ENCODE measurements around the gene ARMH3. TPM values are rescaled to one million over a fixed set of nuclear protein-coding genes. Genes with fewer than 3 reads are reported as not detected.

ARMH3 gene
- total and polyA plus RNA-seq, 2 experiments from 2014 or later = 8.7 to 11.1 TPM

DNA sequence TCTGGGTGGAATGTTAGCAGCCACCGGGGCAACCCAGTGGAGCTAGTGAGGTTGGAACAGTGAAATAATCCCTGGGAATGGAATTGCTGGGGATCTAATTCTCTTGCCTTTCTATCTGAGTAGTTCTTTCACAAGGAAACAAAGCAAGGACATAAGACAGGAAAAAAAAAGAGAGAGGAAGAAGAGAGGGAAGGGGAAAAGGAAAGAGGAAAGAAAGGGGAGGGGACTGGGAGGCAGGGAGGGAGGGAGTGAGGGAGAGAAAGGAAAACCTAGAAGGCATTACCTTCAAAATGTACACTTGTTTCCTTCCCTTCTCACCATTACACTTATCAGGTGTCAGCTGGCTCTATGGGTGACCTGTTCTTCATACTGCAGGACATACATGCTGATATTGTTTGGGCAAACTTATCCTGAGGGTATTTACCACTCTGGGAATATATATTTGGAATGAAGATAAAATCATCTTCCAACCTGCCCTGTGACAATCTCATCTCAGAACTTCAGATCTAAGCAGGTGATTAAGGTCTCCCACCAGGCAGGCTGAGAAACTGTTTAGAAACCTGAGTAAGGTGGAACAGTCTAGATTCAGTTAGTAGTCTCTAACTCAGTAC lies 162.4 kb downstream of the ARMH3 start:
- Histone ChIP-seq H3K4me2 (no peak overlapping the region), H3K4me1 (ENCODE audit: insufficient read depth) (no peaks in the 10 kb centered on the region), H3K27ac (ENCODE audit: low read depth) (no peak overlapping the region), H3K4me3 (no peak overlapping the region), H3K9me2 (ENCODE audit: insufficient read depth) (no peaks in the 10 kb centered on the region), H3K36me3 (ENCODE audit: insufficient read depth) (no peaks in the 10 kb centered on the region), H4K20me1 (replicated peaks; ENCODE audit: insufficient read depth) (no peaks in the 10 kb centered on the region), H2AFZ (no peak overlapping the region), H3F3A (replicated peaks; ENCODE audit: low read depth) (no peaks in the 10 kb centered on the region), H3K27me3 (ENCODE audit: insufficient read depth) (no peaks in the 10 kb centered on the region), H3K79me2 (replicated peaks; ENCODE audit: insufficient read depth) (no peaks in the 10 kb centered on the region)
- no peak for DNase-seq (ENCODE audit: low spot score)
- no peak overlapping the region for H3K27ac Mint-ChIP-seq
- no peaks in the 10 kb centered on the region for H3K36me3 Mint-ChIP-seq (ENCODE audit: low read depth)
- H3K9me3 Mint-ChIP-seq = no peaks in the 10 kb centered on the region
- H3K4me1 Mint-ChIP-seq = no peaks in the 10 kb centered on the region
- no peak overlapping the region for H3K4me3 Mint-ChIP-seq
- ATAC-seq = no peak
- peaks cover 3% of the 10 kb centered on the region for H3K27me3 Mint-ChIP-seq (ENCODE audit: insufficient read depth, low read depth, poor library complexity)
- TF ChIP-seq, protein P1, sequence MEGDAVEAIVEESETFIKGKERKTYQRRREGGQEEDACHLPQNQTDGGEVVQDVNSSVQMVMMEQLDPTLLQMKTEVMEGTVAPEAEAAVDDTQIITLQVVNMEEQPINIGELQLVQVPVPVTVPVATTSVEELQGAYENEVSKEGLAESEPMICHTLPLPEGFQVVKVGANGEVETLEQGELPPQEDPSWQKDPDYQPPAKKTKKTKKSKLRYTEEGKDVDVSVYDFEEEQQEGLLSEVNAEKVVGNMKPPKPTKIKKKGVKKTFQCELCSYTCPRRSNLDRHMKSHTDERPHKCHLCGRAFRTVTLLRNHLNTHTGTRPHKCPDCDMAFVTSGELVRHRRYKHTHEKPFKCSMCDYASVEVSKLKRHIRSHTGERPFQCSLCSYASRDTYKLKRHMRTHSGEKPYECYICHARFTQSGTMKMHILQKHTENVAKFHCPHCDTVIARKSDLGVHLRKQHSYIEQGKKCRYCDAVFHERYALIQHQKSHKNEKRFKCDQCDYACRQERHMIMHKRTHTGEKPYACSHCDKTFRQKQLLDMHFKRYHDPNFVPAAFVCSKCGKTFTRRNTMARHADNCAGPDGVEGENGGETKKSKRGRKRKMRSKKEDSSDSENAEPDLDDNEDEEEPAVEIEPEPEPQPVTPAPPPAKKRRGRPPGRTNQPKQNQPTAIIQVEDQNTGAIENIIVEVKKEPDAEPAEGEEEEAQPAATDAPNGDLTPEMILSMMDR (conservative IDR thresholded peaks at IDR 0.05; ENCODE audit: low read depth in 2 of 2) = no peak
- TF ChIP-seq ZNF331 (CRISPR knock-in tag; IDR thresholded peaks at IDR 0.05; ENCODE audit: low read depth) = no peak
- TF ChIP-seq CREB1 (CRISPR knock-in tag; IDR thresholded peaks at IDR 0.05; ENCODE audit: low read depth) = no peak
- no peak for TF ChIP-seq POLR2AphosphoS5 (IDR thresholded peaks at IDR 0.05; ENCODE audit: low read depth)
- no peak for TF ChIP-seq JUNB (IDR thresholded peaks at IDR 0.05; ENCODE audit: unreplicated experiment)
- TF ChIP-seq, protein P2, sequence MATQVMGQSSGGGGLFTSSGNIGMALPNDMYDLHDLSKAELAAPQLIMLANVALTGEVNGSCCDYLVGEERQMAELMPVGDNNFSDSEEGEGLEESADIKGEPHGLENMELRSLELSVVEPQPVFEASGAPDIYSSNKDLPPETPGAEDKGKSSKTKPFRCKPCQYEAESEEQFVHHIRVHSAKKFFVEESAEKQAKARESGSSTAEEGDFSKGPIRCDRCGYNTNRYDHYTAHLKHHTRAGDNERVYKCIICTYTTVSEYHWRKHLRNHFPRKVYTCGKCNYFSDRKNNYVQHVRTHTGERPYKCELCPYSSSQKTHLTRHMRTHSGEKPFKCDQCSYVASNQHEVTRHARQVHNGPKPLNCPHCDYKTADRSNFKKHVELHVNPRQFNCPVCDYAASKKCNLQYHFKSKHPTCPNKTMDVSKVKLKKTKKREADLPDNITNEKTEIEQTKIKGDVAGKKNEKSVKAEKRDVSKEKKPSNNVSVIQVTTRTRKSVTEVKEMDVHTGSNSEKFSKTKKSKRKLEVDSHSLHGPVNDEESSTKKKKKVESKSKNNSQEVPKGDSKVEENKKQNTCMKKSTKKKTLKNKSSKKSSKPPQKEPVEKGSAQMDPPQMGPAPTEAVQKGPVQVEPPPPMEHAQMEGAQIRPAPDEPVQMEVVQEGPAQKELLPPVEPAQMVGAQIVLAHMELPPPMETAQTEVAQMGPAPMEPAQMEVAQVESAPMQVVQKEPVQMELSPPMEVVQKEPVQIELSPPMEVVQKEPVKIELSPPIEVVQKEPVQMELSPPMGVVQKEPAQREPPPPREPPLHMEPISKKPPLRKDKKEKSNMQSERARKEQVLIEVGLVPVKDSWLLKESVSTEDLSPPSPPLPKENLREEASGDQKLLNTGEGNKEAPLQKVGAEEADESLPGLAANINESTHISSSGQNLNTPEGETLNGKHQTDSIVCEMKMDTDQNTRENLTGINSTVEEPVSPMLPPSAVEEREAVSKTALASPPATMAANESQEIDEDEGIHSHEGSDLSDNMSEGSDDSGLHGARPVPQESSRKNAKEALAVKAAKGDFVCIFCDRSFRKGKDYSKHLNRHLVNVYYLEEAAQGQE (IDR thresholded peaks at IDR 0.05; ENCODE audit: unreplicated experiment) = no peak
- TF ChIP-seq ZNF114 (CRISPR knock-in tag; IDR thresholded peaks at IDR 0.05) = no peak
- TF ChIP-seq, protein P3, sequence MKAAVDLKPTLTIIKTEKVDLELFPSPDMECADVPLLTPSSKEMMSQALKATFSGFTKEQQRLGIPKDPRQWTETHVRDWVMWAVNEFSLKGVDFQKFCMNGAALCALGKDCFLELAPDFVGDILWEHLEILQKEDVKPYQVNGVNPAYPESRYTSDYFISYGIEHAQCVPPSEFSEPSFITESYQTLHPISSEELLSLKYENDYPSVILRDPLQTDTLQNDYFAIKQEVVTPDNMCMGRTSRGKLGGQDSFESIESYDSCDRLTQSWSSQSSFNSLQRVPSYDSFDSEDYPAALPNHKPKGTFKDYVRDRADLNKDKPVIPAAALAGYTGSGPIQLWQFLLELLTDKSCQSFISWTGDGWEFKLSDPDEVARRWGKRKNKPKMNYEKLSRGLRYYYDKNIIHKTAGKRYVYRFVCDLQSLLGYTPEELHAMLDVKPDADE (IDR thresholded peaks at IDR 0.05) = no peak

DNA sequence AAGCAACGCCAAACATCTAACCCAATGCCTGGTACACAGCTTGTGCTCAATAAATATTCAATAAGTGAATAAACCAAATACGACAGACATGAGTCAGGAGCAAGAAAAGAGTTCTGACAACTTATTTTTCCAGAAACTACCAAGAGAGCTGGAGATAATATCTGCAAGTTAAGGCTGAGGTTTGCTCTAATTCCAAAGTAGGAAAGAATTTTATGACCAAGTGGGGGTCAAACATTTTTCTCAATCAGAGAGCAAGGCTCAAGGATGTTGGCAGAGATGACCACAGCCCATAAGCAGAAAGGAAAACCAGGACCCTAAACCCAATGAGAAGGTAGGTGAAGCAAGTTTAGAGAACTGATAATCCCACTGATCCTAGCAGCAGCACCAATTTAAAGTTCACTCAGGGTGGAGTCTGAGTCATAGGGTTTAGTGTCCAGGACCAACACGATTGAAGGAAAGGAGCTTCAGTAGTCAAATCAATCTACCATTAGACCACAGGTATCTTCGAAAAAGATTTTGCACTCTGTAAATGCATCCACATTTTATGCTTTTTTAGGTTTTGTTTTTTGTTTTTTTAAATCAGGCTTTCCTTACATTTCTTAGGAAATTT lies 163.1 kb downstream of the ARMH3 start:
- Mint-ChIP-seq H3K4me1 (no peaks in the 10 kb centered on the region), H3K27me3 (ENCODE audit: insufficient read depth, low read depth, poor library complexity) (peaks cover 3% of the 10 kb centered on the region), H3K36me3 (ENCODE audit: low read depth) (no peaks in the 10 kb centered on the region), H3K4me3 (no peak overlapping the region), H3K27ac (no peak overlapping the region), H3K9me3 (no peaks in the 10 kb centered on the region)
- Histone ChIP-seq H3K79me2 (replicated peaks; ENCODE audit: insufficient read depth) (no peaks in the 10 kb centered on the region), H3K4me1 (ENCODE audit: insufficient read depth) (no peaks in the 10 kb centered on the region), H3K4me2 (no peak overlapping the region), H3K27ac (ENCODE audit: low read depth) (no peak overlapping the region), H3K9me2 (ENCODE audit: insufficient read depth) (no peaks in the 10 kb centered on the region), H3K4me3 (no peak overlapping the region), H3F3A (replicated peaks; ENCODE audit: low read depth) (no peaks in the 10 kb centered on the region), H2AFZ (no peak overlapping the region), H3K27me3 (ENCODE audit: insufficient read depth) (no peaks in the 10 kb centered on the region), H3K36me3 (ENCODE audit: insufficient read depth) (no peaks in the 10 kb centered on the region), H4K20me1 (replicated peaks; ENCODE audit: insufficient read depth) (no peaks in the 10 kb centered on the region)
- ATAC-seq = no peak
- DNase-seq (ENCODE audit: low spot score) = no peak
- no peak for TF ChIP-seq EZH2 (IDR thresholded peaks at IDR 0.05; ENCODE audit: low read depth, unreplicated experiment)
- no peak for TF ChIP-seq NANOG (IDR thresholded peaks at IDR 0.05; ENCODE audit: borderline replicate concordance)
